ENCODE data around the gene ANK3.

Gene ANK3

GRCh38 chr10:60304829-60305379, 84.8 kb downstream of the ANK3 start:
- H3K27me3 Mint-ChIP-seq (ENCODE audit: low read depth): no peaks in the 10 kb centered on the region
- no peak overlapping the region for H3K4me3 Mint-ChIP-seq
- H3K9me3 Mint-ChIP-seq: no peaks in the 10 kb centered on the region
- peaks cover 2% of the 10 kb centered on the region for H3K4me1 Mint-ChIP-seq
- no peaks in the 10 kb centered on the region for H3K36me3 Mint-ChIP-seq (ENCODE audit: low read depth)
- H3K27ac Mint-ChIP-seq: peak overlapping the region in 2 of 3 experiments; percentile 8 to 13
- TF ChIP-seq CTCF (IDR thresholded peaks at IDR 0.05; ENCODE audit: unreplicated experiment in 3 of 3): no peak

- Mint-ChIP-seq H3K36me3 (ENCODE audit: low read depth) (no peaks in the 10 kb centered on the region), H3K9me3 (no peaks in the 10 kb centered on the region), H3K4me1 (peaks cover 5% of the 10 kb centered on the region), H3K4me3 (no peak overlapping the region), H3K27ac (no peak overlapping the region), H3K27me3 (ENCODE audit: low read depth) (no peaks in the 10 kb centered on the region)
- TF ChIP-seq CTCF (IDR thresholded peaks at IDR 0.05; ENCODE audit: unreplicated experiment in 3 of 3): no peak
These were observed 85.9 kb downstream of the ANK3 start for GRCh38 chr10:60303778-60304177.

- Mint-ChIP-seq H3K4me3 (no peak overlapping the region), H3K9me3 (no peaks in the 10 kb centered on the region), H3K27ac (peak overlapping the region in 1 of 3 experiments; percentile 6), H3K27me3 (ENCODE audit: low read depth) (no peaks in the 10 kb centered on the region), H3K36me3 (ENCODE audit: low read depth) (no peaks in the 10 kb centered on the region), H3K4me1 (peaks cover 5% of the 10 kb centered on the region)
- no peak for TF ChIP-seq CTCF (IDR thresholded peaks at IDR 0.05; ENCODE audit: unreplicated experiment in 3 of 3)
These were observed 89.5 kb downstream of the ANK3 start for GRCh38 chr10:60299961-60300883.

- H3K27ac Mint-ChIP-seq: no peak overlapping the region
- no peaks in the 10 kb centered on the region for H3K27me3 Mint-ChIP-seq (ENCODE audit: low read depth)
- H3K4me3 Mint-ChIP-seq: no peak overlapping the region
- H3K36me3 Mint-ChIP-seq (ENCODE audit: low read depth): no peaks in the 10 kb centered on the region
- no peaks in the 10 kb centered on the region for H3K9me3 Mint-ChIP-seq
- TF ChIP-seq CTCF (IDR thresholded peaks at IDR 0.05; ENCODE audit: unreplicated experiment in 3 of 3): no peak
- peaks cover 5% of the 10 kb centered on the region for H3K4me1 Mint-ChIP-seq
These were observed 90.3 kb downstream of the ANK3 start for GRCh38 chr10:60299390-60299778.

- H3K4me1 Mint-ChIP-seq: peaks cover 11% of the 10 kb centered on the region
- no peak overlapping the region for H3K27ac Mint-ChIP-seq
- no peak overlapping the region for H3K4me3 Mint-ChIP-seq
- no peaks in the 10 kb centered on the region for H3K27me3 Mint-ChIP-seq (ENCODE audit: low read depth)
- TF ChIP-seq CTCF (IDR thresholded peaks at IDR 0.05; ENCODE audit: unreplicated experiment in 3 of 3): no peak
- H3K36me3 Mint-ChIP-seq (ENCODE audit: low read depth): no peaks in the 10 kb centered on the region
- H3K9me3 Mint-ChIP-seq: no peaks in the 10 kb centered on the region
These were observed 91.0 kb downstream of the ANK3 start for GRCh38 chr10:60298408-60299389.

All from nephron (organoid).